GDM1 (cell line): ENCODE data around the gene COMMD7.

Experiments
- DNase-seq: peaks from one replicate; lab custom pipeline; 2025; lab: John Stamatoyannopoulos, UW

The COMMD7 gene

DNA sequence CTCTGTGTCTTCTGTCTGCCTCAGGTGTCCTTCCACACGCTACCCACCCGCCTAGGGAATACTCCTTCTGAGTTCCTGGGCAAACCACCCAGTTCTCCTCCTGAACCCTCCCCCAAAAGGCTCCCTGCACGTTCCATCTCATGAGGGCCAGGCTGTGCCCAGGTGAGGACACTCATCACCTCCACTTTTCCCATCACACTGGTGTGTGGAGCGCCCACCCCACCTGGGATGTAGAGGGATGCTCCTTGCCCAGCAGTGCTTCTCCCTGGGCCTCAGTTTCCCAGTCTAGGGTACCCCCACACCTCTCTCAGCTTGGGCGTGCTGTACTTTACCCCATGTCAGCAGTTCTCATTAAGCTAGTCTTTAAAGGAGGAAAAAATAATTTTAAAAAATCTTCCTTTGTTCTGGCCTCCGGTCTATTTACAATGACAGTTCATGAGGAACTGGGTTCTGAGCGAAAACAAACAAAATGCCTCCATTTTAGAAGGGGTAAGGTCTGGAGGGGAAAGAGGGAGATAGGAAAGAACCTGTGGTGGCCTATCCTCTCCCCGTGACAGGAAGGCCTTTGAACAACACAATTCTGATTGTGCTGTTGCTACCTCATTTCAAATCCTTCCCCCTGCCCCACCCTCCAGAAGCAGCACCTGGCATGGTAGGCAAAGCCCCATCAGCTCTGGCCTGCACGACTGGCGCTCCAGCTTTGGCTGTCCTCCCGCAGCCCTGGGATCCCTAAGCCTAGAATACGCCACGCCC is 67.9 kb downstream of the COMMD7 start:
- DNase-seq, result no peak

DNA sequence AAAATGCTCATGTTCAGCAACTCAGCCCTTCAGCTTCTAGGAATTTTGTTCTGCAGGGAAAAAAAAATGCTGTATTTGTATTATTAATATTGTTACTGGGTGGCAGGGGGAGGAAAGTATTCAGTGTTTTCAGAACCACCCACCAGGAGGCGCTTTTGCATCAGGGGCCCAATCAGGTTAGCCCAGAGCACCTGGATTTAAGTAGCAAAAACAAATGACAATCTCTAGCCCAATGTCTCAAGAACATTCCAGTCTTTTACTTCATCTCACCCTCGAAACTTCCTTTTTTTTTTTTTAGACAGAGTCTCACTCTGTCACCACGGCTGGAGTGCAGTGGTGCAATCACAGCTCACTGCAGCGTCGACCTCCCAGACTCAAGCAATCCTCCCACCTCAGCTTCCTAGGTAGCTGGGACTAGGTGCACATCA is 68.9 kb downstream of the COMMD7 start:
- DNase-seq, result peak; percentile 73

DNA sequence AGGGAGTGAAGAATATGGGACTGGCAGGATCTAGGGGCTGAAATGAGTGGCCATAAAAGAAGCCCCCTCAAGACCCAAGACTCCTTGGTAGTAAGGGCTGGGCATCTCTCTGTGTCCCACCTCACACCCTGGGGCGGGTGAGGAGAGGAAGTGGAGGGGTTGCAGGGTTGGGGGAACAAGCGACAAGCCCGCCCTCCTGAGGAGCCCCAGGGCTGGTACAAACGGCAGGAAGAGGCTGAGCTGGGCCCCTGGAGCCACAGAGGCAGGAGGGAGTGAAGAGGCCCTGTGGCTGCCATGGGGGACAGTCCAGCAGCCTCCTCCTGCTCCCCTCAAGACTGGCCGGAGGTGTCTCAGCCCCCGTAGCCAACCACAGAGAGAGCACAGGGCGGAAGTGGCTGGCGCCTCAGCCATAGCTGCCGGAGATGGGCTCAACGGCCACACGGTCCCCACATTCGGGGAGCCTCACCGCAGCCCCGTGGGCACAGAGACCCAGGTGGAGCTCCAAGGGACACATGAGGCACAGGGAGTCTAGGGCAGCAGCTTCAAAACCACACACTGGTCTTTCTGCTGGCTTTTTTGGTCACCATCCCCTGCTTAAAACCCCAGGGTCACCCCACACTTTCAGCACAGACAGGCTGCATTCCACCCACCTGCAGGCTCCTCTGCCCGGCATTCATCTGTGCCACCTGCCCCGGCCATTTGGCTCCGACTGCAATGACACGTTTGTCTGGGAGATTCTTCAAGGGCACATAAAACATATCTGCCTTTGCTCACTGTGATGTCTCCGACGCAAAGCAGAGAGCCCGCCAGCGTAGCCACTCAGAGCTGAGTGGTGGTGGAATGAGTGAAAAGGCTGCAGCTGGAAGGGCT is 70.0 kb downstream of the COMMD7 start:
- DNase-seq, result peak; percentile 93

DNA sequence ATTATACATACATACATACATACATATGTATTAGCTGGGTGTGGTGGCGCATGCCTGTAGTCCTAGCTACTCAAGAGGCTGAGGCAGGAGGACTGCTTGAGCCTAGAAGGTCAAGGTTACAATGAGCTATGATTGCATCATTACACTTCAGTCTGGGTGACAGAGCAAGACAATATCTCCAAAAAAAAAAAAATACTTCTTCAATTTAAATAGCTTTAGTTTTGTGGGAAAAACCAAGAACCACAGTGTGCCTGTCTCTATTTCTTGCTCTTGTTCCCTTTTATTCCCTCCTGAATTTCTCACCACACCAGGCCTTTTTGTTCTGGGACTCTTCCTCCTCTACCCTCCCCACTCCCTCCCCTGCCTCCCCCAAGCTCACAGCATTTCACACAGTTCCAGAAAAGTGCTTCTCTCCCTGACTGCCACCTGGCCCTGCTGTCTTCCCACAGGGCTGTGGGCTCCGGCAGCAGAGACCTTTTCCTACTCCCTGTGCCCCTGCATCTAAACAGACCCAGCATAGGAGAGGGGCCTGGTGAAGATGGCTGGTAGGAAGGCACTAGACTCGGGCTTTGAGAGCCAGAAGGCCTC is 70.8 kb downstream of the COMMD7 start:
- peak; percentile 85 for DNase-seq

DNA sequence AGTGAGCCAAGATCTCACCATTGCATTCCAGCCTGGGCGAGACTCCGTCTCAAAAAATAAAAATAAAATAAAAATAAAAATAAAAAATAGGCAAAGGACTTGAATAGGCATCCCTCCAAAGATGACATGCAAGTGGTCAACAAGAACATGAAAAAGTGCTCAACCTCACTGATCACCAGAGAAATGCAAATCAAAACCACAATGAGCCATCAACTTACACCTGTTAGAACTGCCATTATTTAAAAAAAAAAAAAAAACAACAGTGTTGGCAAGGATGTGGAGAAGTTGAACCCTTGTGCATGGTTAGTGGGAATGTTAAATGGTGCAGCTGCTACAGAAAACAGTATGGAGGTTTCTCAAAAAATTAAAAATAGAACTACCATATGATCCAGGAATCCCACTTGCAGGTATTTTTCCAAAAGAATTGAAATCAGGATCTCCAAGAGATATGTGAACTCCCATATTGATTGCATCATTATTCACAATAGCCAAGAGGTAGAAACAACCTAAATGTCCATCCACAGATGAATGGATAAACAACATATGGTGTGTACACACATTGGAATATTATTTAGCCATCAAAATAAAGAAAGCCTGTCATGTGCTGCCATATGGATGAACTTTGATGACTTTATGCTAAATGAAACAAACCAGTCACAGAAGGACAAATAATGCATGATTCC is 72.4 kb downstream of the COMMD7 start:
- DNase-seq, result no peak

DNA sequence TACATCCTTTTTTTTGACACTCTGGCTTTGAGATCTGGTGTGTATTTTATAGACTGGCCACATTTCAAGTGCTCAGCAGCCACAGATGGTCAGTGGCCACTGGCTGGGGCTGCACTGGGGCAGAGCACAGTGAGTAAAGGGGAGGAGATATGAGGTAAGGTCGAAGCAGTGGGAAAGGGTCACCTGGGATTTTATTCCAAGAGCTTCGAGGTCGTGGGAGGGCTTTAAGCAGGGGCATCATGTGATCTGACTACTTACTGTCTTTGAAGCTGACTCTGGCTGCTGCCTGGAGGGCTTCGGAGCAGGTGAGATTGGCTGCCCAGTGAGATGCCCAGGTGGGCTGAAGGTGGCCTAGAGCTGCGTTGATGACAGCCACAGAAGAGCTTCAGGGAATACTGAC is 76.2 kb downstream of the COMMD7 start:
- no peak for DNase-seq

DNA sequence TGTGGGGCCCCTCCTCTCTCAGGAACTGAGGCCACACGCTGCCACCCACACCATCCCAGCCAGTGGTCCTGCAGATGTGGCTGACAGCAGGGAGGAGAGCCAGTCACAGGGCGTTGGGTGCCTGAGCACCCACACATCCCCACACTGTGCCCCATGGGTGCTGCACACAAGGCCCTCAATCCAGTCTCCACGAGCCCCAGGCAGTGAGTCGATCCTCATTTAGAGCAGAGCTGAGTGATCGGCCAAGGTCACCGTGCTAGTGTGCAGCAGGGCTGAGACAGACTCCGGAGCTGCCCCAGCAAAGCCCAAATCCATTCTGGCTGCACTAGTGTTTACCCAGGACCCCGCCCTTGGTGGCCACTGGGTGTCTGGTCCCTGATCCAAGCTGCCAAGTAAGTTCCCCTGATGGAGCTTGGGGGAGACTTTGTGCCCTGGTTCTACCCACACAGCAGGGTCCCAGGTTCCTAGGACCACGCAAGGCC is 78.5 kb downstream of the COMMD7 start:
- no peak for DNase-seq

DNA sequence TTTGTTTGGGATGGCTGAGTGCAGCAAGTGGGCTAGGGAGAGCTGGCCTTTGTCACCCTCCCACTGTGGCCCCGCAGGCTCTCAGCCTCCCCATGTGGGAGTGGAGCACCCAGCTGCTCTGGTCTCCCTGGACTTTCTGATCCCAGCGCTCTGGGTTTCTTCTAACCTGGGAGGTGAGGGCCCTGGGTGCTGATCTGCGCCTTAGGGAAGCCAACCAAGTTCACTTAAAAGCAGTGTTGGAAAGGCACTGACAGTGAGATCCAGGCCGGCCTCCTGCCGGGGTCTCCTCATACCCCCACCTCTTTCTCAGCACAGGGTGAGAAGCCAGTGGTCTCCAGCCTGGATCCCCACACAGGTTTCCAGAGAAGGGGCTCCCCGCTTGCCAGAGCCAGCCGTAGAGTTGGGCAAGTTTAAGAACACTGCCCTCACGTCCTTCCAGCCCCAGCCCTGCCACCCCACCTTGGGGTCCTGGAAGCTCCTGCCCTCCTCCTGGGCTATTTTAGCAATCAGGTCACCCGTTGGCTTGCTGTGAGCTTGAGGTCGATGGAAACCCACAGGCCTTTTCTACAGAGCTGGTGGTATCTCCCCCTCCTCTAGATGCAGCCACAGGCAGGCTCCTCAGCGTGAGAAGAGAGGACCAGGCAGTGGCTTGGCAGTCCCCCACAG is 79.1 kb downstream of the COMMD7 start:
- peak; percentile 20 for DNase-seq

DNA sequence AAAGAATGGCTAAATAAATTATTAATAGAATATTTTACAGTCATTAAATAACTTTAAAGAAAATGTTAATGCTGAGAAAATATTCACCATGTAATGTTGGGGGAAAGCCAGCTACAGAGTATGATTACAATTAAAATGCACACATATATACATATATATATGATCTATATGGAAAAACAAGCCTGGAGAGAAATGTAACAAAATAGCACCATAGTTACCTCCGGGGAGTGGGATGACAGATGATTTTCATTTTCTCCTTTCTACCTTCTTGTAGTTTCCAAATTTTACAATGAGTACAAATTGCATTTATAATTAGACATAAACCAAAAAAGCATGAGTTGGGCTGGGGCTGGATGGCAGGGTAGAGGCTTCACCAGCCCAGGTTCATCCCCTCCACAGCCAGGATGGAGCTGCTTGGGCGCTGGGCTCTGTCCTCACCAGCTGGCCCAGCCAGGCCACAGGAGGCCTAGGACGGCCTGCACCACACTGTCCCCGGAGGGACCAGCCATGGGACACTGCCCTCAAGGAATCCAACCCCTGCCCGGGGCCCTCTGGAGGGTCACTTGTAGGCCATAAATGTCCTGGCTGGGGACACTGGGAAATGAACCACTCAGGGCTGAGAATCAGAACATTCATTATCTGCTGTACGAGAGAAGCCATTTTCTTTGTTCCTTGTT is 79.8 kb downstream of the COMMD7 start:
- no peak for DNase-seq

DNA sequence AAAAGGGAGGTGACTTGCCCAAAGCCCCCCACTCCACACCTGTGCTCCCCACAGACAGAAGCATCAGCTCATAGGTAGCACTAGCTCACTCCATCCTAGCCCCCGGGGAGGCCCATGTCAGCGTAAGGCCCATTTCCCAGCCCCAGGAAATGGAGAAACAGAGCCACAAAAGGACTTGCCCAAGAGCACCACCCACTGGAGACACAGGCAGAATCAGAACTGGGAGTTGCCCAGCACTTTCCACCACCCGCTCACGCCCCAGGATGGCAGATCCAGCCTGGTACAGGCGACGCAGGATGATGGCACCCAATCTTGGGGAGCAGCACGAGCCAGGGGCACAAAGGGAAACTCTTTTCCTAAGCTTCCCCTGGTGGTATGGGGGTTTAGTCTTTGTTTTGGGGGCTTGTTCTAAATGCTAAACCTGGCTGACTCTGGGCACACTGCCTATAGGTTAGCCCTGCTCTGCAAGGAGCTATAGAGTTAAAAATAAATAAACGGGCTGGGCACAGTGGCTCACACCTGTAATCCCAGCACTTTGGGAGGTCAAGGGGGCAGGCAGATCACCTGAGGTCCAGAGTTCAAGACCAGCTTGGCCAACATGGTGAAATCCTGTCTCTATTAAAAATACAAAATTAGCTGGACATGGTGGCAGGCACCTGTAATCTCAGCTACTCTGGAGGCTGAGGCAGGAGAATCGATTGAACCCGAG is 81.3 kb downstream of the COMMD7 start:
- no peak for DNase-seq

DNA sequence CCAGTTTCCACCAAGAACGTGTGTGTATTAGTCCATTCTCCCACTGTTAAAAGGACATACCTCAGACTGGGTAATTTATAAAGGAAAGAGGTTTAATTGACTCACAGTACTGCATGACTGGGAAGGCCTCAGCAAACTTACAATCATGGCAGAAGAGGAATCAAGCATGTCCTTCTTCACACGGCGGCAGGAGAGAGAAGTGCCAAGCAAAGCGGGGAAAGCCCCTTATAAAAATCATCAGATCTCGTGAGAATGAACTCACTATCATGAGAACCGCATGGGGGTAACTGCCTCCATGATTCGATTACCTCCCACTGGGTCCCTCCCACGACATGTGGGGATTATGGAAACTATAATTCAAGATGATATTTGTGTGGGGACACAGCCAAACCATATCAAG is 82.6 kb downstream of the COMMD7 start:
- no peak for DNase-seq

DNA sequence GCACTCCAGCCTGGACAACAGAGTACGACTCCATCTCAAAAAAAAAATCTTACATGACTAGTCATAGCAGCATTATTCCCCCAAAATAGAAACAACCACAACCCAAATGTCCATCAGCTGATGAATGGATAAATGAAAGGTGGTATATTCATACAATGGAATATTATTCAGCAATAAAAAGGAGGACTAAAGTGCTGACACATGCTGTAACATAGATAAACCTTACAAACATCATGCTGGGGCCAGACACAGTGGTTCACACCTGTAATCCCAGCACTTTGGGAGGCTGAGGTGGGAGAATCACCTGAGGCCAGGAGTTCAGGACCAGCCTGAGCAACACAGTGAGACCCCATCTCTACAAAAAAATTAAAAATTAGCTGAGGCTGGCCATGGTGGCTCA is 86.4 kb downstream of the COMMD7 start:
- DNase-seq, result no peak

DNA sequence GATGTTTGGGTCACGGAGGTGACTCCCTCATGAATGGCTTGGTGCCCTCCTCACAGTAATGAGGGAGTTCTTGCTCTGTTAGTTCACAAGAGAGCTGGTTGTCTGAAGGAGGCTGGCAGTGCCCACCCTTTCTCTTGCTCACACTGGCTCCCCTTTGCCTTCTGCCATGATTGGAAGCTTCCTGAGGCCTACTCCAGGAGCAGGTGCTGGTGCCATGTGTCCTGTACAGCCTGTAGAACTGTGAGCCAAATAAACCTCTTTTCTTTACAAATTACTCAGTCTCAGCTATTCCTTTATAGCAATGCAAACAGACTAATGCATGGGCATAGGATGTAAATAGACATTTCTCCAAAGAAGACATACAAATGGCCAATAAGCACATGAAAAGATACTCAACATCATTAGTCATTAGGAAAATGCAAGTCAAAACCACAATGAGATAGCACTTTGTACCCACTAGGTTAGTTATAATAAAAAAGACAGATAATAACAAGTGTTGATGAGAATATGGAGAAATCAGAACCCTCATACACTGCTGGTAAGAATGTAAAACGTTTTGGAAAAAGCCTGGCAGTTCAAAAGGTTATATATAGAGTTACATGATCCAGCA is 87.3 kb downstream of the COMMD7 start:
- no peak for DNase-seq

DNA sequence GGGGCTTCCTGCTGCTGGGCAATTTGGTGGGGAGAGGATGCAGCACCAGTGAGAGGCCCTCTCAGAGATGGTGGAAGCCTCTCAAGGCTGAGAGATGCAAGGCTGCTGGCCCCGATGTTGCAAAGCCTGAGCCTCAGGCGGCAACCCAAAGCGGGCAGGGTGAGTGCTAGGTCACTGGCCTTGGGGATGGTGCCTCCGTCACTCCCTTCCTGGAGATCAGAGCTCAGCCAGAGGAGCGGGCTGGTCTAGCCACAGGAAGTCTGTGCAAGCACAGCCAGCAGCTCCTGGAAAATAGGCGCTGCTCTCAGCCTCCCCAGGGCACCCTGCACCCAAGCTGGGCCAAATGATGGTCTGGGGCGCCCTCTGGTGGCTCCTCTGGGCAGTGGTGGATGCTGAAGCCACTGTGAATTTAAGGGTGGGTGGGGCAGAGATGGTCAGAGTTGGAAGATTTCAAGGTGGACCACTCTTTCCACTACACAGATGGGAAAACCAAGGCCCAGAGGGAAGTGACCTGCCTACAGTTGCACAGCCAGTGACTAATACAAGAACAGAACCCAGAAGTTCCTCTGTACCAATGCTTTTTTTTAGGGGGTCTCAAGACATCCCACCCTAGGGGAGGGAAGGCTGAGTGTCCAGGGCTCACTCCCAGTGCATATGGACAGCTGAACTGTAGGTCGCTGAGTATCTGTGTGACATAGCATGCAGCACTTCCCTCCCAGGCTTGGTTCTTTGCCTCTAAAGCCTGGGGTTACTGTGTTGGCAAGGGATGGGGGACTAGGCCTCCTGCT is 90.3 kb downstream of the COMMD7 start:
- DNase-seq, result peak; percentile 85
